SK-N-SH (cell line): Measurements from ENCODE around the gene SLC46A1.

ENCODE experiments used
- MXI1 ChIP-seq: IDR thresholded peaks from 2 replicates; pipeline ENCODE4 v1.6.1; 2012; ENCODE audit warnings: mild to moderate bottlenecking, low read depth, low read length, improper control_type of control experiment
- SIN3A ChIP-seq: IDR thresholded peaks from 2 replicates; pipeline ENCODE4 v1.6.1; 2012; ENCODE audit warnings: low read depth, mild to moderate bottlenecking, low read length, moderate library complexity, borderline replicate concordance
- TAF1 ChIP-seq: IDR thresholded peaks from 2 replicates; pipeline ENCODE4 v1.6.1; 2012; ENCODE audit warnings: low read depth, mild to moderate bottlenecking, low read length, moderate library complexity, borderline replicate concordance
- TF ChIP-seq, protein P1 (sequence below): fragments of 150-350 bp; IDR thresholded peaks from 2 replicates; pipeline ENCODE4 v1.6.1; 2017; ENCODE audit warnings: antibody characterized with exemption, low read length, low read depth, borderline replicate concordance
- TF ChIP-seq, protein P2 (sequence below): IDR thresholded peaks from 2 replicates; pipeline ENCODE4 v1.4.0; 2012; ENCODE audit warnings: low read depth
- TF ChIP-seq, protein P3 (sequence below): fragments of 200-600 bp; sonication (generic); IDR thresholded peaks from 2 replicates; pipeline ENCODE4 v1.6.1; 2017; ENCODE audit warnings: antibody characterized with exemption, mild to moderate bottlenecking, moderate library complexity

DNA sequence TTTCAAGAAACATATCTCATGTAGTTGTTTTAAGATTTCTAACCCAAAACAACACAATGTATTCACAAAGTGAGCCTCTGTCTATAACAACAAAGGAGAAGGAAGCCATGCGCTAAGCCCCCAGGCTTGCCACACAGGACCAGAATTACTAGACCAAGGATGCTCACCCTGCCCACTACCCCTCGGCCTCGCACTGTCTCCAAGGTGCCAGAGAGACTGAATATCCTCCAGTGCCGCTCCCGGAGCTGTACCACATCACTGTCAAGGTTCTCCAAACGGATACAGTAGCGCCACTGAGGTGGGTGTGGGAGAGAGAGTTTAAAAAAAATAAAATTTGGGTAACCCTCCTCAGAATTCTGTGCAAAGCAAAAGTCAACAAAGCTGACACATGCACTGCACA is 55.7 kb downstream of the SLC46A1 start:
- no peak for TF ChIP-seq MXI1
- TF ChIP-seq, protein P1, sequence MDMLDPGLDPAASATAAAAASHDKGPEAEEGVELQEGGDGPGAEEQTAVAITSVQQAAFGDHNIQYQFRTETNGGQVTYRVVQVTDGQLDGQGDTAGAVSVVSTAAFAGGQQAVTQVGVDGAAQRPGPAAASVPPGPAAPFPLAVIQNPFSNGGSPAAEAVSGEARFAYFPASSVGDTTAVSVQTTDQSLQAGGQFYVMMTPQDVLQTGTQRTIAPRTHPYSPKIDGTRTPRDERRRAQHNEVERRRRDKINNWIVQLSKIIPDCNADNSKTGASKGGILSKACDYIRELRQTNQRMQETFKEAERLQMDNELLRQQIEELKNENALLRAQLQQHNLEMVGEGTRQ = no peak
- no peak for TF ChIP-seq TAF1
- TF ChIP-seq SIN3A = no peak
- TF ChIP-seq, protein P2, sequence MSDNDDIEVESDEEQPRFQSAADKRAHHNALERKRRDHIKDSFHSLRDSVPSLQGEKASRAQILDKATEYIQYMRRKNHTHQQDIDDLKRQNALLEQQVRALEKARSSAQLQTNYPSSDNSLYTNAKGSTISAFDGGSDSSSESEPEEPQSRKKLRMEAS = no peak
- TF ChIP-seq, protein P3, sequence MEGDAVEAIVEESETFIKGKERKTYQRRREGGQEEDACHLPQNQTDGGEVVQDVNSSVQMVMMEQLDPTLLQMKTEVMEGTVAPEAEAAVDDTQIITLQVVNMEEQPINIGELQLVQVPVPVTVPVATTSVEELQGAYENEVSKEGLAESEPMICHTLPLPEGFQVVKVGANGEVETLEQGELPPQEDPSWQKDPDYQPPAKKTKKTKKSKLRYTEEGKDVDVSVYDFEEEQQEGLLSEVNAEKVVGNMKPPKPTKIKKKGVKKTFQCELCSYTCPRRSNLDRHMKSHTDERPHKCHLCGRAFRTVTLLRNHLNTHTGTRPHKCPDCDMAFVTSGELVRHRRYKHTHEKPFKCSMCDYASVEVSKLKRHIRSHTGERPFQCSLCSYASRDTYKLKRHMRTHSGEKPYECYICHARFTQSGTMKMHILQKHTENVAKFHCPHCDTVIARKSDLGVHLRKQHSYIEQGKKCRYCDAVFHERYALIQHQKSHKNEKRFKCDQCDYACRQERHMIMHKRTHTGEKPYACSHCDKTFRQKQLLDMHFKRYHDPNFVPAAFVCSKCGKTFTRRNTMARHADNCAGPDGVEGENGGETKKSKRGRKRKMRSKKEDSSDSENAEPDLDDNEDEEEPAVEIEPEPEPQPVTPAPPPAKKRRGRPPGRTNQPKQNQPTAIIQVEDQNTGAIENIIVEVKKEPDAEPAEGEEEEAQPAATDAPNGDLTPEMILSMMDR = no peak
